ENCODE results near the gene ANTXRL. TPM values are rescaled to one million over a fixed set of nuclear protein-coding genes. Genes with fewer than 3 reads are reported as not detected.
"Not testable (repeated sequence)": the region's sequence is repeated elsewhere in the genome, so short reads cannot be mapped to it uniquely, and the experiment has no call there.

ANTXRL gene
- total RNA-seq, 1 donor: not detected

DNA sequence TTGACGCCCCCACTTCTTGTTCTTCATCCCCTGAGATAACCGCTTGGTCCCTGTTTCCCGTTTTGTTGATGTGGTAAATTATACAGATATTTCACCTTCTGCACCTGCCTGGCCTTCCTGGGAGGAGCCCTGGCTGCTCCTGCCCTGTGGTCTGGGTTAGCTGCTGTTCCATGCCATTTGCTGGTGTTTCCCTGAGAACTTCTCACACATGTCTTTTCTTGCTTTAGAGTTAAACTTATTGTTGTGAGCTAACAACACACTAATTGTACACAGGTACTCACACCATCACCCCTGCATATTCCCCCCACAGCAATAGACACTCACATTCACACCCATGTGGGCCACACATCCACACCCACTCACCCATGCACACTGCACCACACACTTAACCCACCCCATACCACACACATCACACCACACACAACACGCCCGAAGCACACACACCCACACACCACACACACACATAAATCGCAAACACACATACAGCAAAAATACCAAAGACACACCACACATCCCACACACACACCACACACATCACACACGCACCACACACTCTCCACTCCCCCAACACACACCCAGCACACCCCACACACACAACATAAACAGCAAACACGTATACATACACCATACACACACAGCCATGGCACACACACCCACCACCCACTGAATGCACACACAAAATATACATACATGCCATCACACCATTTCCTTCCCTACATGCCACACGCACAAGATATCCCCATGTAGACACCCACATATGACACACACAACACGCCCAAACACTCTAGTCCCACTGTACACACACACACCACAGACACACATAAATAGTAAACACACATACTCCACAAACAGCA lies 19.4 kb upstream of the ANTXRL start:
- no peak for TF ChIP-seq CTCF (IDR thresholded peaks at IDR 0.05; ENCODE audit: insufficient read depth, low read depth, low read length)

GRCh38 chr10:46268076-46268881 lies 18.5 kb upstream of the ANTXRL start:
- no peak overlapping the region for H3K4me3 ChIP-seq (ENCODE audit: low read depth, low read length)
- no peak for TF ChIP-seq CTCF (IDR thresholded peaks at IDR 0.05; ENCODE audit: insufficient read depth, low read depth, low read length)
- no peak for DNase-seq (ENCODE audit: low read depth)

More for the DNA sequence above, 19.4 kb upstream of the ANTXRL start:
- DNase-seq (ENCODE audit: low read depth): no peak
- no peak overlapping the region for H3K4me3 ChIP-seq (ENCODE audit: low read depth, low read length)

DNA sequence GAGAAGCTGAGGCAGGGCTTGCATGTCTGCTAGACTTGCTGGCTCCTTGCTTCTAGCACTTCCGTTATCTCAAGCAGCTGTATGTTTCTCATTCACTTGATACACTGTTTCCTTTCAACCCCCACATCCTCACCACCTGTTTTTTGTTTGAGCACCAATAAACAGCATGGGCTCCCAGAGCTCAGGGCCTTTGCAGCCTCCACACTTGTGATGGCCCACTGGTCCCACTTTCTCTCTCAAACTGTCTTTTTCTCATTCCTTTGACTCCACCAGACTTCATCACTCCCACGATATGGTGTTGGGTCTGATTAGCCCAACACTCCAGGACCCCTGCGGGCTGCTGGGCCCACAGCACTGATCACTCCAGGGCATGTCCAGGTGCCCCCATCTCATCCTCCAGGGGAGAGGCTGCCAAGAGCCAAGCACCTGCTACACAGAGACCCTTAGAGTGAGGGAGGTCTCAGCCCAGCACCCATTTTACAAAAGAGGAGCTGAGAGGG lies 17.2 kb upstream of the ANTXRL start:
- not testable (repeated sequence) for DNase-seq (ENCODE audit: low read depth); H3K4me3 ChIP-seq (ENCODE audit: low read depth, low read length)

DNA sequence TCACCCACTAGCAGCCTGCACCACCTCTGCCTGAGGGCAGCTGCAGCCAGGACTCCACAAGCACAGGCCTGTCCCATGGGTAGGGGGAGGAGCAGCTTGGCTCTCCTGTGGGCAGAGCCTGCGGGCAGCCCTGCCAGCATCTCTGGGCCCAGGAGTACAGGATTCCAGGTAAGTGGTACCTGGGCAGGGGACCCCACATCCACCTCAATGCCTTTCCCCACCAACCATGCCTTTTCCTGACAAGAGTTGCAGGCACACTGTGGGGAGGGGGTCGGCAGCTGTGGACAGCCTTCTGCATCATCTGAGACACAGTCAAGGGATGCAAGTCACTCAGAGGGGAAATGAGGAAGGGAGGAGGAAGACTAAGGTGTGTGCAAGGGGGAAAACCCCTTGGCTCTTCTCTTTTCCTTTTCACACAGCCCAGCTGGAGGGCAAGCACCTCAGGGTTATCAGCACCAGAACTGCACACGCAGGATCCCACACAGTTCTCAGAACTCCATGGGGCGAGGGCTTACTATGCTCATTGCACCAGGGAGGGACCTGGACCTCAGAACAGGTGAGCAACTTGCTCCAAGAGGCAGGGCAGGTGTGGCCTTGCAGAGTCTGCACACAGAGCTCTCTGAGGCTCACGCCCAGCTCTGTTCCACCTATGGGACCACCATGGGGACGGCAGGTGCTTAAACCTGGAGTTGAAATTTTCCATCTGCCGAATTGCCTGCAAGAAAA lies 16.5 kb upstream of the ANTXRL start:
- H3K4me3 ChIP-seq (ENCODE audit: low read depth, low read length): no peak overlapping the region
- no peak for TF ChIP-seq CTCF (IDR thresholded peaks at IDR 0.05; ENCODE audit: insufficient read depth, low read depth, low read length)
- no peak for DNase-seq (ENCODE audit: low read depth)

- not testable (repeated sequence) for DNase-seq (ENCODE audit: low read depth); H3K4me3 ChIP-seq (ENCODE audit: low read depth, low read length)
Observed at GRCh38 chr10:46270963-46271530, 15.8 kb upstream of the ANTXRL start.

- not testable (repeated sequence) for DNase-seq (ENCODE audit: low read depth); H3K4me3 ChIP-seq (ENCODE audit: low read depth, low read length)
Observed at GRCh38 chr10:46271795-46272499, 14.8 kb upstream of the ANTXRL start.

DNA sequence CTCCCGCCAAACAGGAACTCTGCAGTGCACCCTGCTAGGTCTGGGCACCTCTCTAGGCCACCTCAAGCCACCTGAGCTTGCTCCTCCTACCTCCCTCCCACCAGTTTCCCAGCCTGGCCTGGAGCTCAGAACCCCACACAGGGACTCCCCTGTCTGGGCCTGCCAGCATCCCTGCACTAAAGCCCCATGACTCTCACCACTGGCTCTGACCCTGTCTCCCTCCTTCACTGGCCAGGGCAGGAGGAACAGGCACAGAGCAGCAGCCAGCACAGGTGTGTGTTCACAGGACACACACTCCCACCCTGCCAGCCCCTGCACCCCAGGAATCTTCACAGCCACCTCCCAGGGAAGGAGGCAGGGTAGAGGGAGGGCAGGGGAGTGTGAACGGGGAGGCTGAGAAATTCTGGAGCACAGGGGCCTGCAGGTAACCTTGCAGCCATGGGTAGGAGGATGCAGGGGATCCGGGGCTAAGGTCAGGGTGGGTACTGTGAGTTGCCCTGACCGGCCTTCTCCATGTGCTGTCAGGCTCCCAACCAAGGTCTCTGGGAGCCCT lies 13.9 kb upstream of the ANTXRL start:
- no peak overlapping the region for H3K4me3 ChIP-seq (ENCODE audit: low read depth, low read length)
- TF ChIP-seq CTCF (IDR thresholded peaks at IDR 0.05; ENCODE audit: insufficient read depth, low read depth, low read length): no peak
- no peak for DNase-seq (ENCODE audit: low read depth)
